GM12891 (cell line): Measurements from ENCODE around the gene LIF.

Source experiments
- DNase-seq: peaks from one replicate; pipeline ENCODE4 v3.0.0; 2011; ENCODE audit warnings: low spot score; ENCODE audit not compliant: insufficient read length
- FAIRE-seq: peaks from 2 replicates; lab custom pipeline; 2011; peaks lifted over from hg19 to GRCh38; lab: Jason Lieb, UNC
- PAX5 ChIP-seq: IDR thresholded peaks from 2 replicates; pipeline ENCODE4 v1.6.1; 2011; ENCODE audit warnings: low read length, moderate library complexity, mild to moderate bottlenecking; ENCODE audit not compliant: insufficient read depth, severe bottlenecking
- POLR2A ChIP-seq: IDR thresholded peaks from 2 replicates; pipeline ENCODE4 v1.6.1; 2011; ENCODE audit warnings: low read depth, low read length, control low read depth
- POLR2AphosphoS5 ChIP-seq: IDR thresholded peaks from 2 replicates; pipeline ENCODE4 v1.6.1; 2011; ENCODE audit warnings: low read depth, low read length, control low read depth
- POU2F2 ChIP-seq: IDR thresholded peaks from 2 replicates; pipeline ENCODE4 v1.6.1; 2011; ENCODE audit warnings: low read depth, mild to moderate bottlenecking, control low read depth, low read length, moderate library complexity
- SPI1 ChIP-seq: IDR thresholded peaks from 2 replicates; pipeline ENCODE4 v1.6.1; 2011; ENCODE audit warnings: low read depth, low read length, control low read depth
- TAF1 ChIP-seq: IDR thresholded peaks from 2 replicates; pipeline ENCODE4 v1.6.1; 2011; ENCODE audit warnings: low read depth, low read length, control low read depth

Gene LIF

DNA sequence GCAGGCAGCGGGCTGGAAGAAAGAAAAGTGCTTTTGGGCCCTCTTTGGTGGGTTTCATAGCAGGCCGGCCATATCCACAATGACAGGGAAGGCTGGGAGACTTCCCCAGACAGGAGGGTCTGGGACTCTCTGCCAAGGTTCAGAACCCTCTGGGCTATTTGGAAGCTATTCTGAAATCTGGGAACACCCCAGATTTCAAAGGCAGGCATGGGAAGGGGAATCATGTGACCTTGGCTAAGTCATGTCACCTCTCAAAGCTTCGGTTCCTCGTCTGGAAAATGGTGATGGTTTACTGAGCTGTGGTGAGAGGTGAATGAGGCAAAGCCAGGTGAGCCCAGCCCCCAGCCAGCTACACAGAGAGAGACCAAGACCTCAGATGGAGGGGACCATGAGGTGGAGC lies 38.1 kb upstream of the LIF start:
- DNase-seq (no peak), FAIRE-seq (no peak)
- TF ChIP-seq POU2F2 (no peak), TAF1 (no peak), POLR2AphosphoS5 (no peak), SPI1 (no peak), PAX5 (no peak), POLR2A (no peak)

DNA sequence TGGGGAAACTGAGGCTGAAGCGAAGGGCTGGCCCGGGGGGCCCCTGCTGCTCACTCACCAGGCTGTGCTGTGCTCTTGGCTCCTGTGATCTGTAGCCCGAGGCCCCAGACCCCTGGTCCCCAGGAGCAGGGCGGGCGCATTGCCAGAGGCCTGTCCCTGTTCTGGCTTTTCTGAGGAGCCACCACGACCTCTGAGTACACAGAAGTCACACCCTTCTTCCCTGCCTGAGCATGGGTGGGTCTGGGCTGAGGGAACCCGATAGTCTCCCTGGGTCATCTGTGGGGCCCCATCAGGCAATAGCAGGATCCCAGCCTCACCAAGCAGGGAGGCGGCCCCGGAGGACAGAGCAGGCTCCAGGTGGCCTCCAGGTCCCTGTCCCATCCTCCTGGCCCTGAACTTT lies 37.6 kb upstream of the LIF start:
- TF ChIP-seq TAF1 (no peak), SPI1 (no peak), PAX5 (no peak), POLR2AphosphoS5 (no peak), POU2F2 (no peak), POLR2A (no peak)
- FAIRE-seq = no peak
- no peak for DNase-seq

- no peak for DNase-seq
- FAIRE-seq = no peak
- TF ChIP-seq PAX5 (no peak), TAF1 (no peak), POU2F2 (no peak), SPI1 (no peak), POLR2A (no peak)
Measured at GRCh38 chr22:30283342-30283741, 36.8 kb upstream of the LIF start.

DNA sequence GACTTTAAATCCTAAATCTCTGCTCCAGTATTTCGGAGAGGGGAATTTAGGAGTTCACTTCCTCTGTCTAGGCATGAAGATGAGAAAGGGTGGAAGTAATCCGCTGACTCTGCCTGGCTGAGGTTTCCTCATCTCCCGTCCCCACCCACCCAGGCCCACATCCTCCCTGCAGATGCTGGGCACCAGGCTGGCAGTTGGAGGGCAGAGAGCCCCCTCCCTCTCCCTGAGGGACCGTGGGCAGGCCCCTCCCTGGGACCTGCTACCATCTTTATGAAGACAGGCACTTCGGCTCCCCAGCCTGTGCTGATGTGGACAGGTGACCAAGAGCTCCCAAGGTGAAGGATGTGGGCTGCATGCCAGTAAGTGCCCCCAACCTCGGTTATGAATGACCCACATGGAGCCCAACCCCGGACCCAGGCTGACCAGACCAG lies 36.1 kb upstream of the LIF start:
- TF ChIP-seq POU2F2 (no peak), SPI1 (no peak), TAF1 (no peak), POLR2A (no peak)
- FAIRE-seq (no peak), DNase-seq (no peak)

- DNase-seq = no peak
- TF ChIP-seq POLR2AphosphoS5 (no peak), POU2F2 (no peak), TAF1 (no peak), POLR2A (no peak), SPI1 (no peak), PAX5 (no peak)
- peak; percentile 71 for FAIRE-seq
Measured at GRCh38 chr22:30280505-30280904, 33.9 kb upstream of the LIF start.

- DNase-seq (no peak), FAIRE-seq (no peak)
- TF ChIP-seq SPI1 (no peak), PAX5 (no peak), POLR2AphosphoS5 (no peak), TAF1 (no peak), POLR2A (no peak), POU2F2 (no peak)
Measured at GRCh38 chr22:30279932-30280331, 33.4 kb upstream of the LIF start.

DNA sequence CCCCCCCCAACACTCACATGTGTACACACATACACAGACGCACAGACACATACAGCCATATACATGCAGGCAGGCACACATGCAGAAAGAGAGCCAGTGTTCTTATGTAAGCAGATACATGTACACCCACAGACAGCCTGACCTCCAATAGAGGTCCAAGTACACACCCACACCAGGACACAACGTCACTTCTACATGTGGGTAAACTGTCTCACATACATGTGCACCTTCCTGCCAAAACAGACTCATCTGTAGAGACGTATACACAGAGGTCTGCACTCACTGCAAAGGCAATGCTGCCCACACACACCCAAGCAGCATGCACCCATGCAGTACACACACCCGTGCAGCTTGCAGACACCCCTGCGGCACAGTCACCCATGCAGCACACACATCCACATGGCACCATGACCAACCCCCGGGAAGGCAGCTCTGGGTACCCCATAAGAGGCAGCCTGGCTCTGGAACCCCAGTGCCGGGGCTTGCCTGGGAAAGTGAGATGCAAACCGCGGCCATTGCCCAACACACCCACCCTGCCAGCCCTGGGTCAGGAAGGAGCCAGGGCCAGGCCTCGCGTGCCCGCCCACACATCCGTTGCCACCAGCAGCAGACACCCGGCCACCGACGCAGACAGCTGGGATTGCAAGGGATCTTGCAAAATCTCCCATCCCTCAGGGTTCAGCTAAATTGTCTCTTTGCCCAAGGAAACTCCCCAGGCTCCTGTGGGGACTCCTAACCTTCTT lies 32.7 kb upstream of the LIF start:
- TF ChIP-seq TAF1 = no peak
- TF ChIP-seq PAX5 = no peak
- TF ChIP-seq POU2F2 = no peak
- no peak for TF ChIP-seq SPI1
- no peak for TF ChIP-seq POLR2A
- no peak for TF ChIP-seq POLR2AphosphoS5
- DNase-seq = no peak
- FAIRE-seq = no peak

DNA sequence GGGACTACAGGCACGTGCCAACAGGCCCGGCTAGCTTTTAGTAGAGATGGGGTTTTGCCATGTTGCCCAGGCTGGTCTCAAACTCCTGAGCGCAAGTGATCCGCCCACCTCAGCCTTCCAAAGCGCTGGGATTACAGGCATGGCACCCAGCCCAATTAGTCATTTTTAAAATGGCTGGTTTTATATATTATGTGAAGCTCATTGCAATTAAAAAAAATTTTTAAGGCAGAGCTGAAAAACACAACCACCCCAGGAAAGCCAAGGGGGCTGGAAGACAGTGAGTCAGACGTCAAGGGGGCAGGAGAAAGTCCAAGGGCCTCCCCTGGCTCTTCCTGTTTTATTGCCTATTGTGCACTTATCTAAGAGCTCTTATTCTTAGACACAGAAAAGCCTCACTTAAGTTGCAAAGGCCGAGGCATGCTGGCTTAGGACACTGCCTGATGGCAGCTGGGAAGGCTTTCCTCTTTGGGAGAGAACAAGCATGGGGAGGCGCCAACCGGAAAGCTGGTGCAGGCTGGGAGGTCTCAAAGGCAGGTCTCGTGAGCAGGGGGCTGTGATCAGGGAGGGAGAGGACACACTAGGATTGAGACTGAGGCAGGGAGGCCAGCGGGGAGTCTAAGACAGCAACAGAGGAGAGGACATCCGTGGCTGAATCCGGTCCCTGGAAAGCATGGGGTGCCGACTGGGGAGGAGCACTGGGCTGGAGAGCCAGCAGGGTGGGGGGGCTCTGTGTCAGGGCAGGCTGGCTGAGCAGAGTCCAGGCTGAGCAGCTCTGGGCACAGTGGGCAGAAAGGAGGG lies 31.2 kb upstream of the LIF start:
- FAIRE-seq = no peak
- no peak for TF ChIP-seq POU2F2
- DNase-seq = no peak

DNA sequence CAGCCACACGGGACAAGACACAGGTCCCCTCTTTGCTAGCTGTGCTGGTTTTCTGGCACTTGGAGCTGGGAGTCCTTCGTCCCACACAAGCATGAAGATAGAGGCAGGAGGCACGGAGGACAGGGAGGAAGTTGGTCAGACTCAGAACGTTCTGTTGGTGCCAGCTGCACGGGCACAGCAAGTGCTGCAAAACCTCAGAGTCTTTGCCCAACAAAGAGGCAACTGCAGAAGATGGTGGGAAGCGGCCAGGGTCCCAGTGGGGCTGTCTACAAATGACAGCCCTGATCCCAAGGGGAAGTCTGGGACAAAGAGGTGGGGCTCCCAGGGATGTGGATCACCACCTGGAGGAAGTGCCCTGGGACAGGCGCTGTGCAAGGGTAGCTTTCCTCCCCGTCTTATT lies 29.5 kb upstream of the LIF start:
- FAIRE-seq (no peak), DNase-seq (no peak)
- TF ChIP-seq POU2F2 (no peak), SPI1 (no peak), POLR2A (no peak), TAF1 (no peak), PAX5 (no peak), POLR2AphosphoS5 (no peak)
